ENCODE data around the gene GGTLC1.
"Not testable (repeated sequence)": the region's sequence is repeated elsewhere in the genome, so short reads cannot be mapped to it uniquely, and the experiment has no call there.

The GGTLC1 gene

GRCh38 chr20:23988561-23988960 is at the start of gene GGTLC1:
Gene GGTLC1 (minus strand): TSS chr20:23988779. CDS start chr20:23986611, 2,168 bp downstream.
- no peak for DNase-seq

GRCh38 chr20:24034820-24035219 is 46.2 kb upstream of the GGTLC1 start:
- DNase-seq: no peak

- DNase-seq: no peak
Measured at GRCh38 chr20:24033565-24033964, 45.0 kb upstream of the GGTLC1 start.

- no peak for DNase-seq
Measured at GRCh38 chr20:24033151-24033550, 44.6 kb upstream of the GGTLC1 start.

- DNase-seq: no peak
Measured at GRCh38 chr20:24032400-24032898, 43.9 kb upstream of the GGTLC1 start.

GRCh38 chr20:24027229-24027628 is 38.6 kb upstream of the GGTLC1 start:
- peak; percentile 15 for DNase-seq

GRCh38 chr20:24022621-24023180 is 34.1 kb upstream of the GGTLC1 start:
- no peak for DNase-seq

- DNase-seq: no peak
Measured at GRCh38 chr20:24018796-24019195, 30.2 kb upstream of the GGTLC1 start.

GRCh38 chr20:24017458-24017755 is 28.8 kb upstream of the GGTLC1 start:
- peak; percentile 16 for DNase-seq

- no peak for DNase-seq
Measured at GRCh38 chr20:24016607-24017457, 28.3 kb upstream of the GGTLC1 start.

- DNase-seq: no peak
Measured at GRCh38 chr20:24013953-24014352, 25.4 kb upstream of the GGTLC1 start.

GRCh38 chr20:24011282-24011681 is 22.7 kb upstream of the GGTLC1 start:
- DNase-seq: no peak

- no peak for DNase-seq
Measured at GRCh38 chr20:24007758-24008157, 19.2 kb upstream of the GGTLC1 start.

GRCh38 chr20:24007073-24007595 is 18.6 kb upstream of the GGTLC1 start:
- no peak for DNase-seq

- DNase-seq: no peak
Measured at GRCh38 chr20:24006626-24007025, 18.0 kb upstream of the GGTLC1 start.

GRCh38 chr20:24004471-24004870 is 15.9 kb upstream of the GGTLC1 start:
- no peak for DNase-seq

GRCh38 chr20:24002896-24003295 is 14.3 kb upstream of the GGTLC1 start:
- DNase-seq: no peak

GRCh38 chr20:24001712-24002405 is 13.3 kb upstream of the GGTLC1 start:
- DNase-seq: no peak

- DNase-seq: no peak
Measured at GRCh38 chr20:23998844-23999243, 10.3 kb upstream of the GGTLC1 start.

- no peak for DNase-seq
Measured at GRCh38 chr20:23998392-23998791, 9.8 kb upstream of the GGTLC1 start.

- peak; percentile 26 for DNase-seq
Measured at GRCh38 chr20:23995905-23996666, 7.5 kb upstream of the GGTLC1 start.

- DNase-seq: not testable (repeated sequence)
Measured at GRCh38 chr20:23995291-23995690, 6.7 kb upstream of the GGTLC1 start.
